ENCODE data around the gene CACNG1.

Gene CACNG1

GRCh38 chr17:67068999-67069398 lies 24.6 kb downstream of the CACNG1 start:
- ChIA-PET CTCF (interaction anchor here (0.7 kb wide), 1 partner anchor 419 kb away, joined by 3 read pairs; no protein-coding TSS in a partner anchor), POLR2A (ENCODE audit: low non-redundant PET) (no interaction called here)
- TF ChIP-seq CTCF (conservative IDR thresholded peaks at IDR 0.05; ENCODE audit: low read depth) = no peak
- no peak for DNase-seq (ENCODE audit: low spot score)
- H3K27ac ChIP-seq = no peak overlapping the region

DNA sequence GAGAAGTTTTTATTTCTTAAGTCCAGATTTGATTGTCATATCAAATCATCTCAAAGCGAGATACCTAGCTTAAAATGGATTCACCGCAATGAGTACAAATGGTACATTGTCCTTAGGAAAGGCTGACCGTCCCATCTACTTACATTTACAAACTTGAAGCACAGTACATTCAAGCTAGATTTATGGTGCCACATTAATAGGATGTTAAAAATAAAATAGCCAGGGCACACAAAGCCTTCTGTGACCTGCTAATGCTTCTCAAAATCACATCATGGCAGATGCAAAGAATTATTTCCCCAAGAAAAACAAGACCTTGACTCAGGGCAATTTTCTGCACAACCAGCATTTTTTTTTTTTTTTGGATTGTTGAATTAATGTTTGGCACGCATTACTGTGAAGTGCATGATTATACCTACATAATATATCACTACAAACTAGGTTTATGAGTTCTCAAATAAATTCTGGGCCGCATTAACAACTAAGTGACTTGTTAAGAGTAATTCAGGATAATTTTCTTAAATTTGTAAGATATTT lies 25.3 kb downstream of the CACNG1 start:
- ChIA-PET CTCF (interaction anchor here (0.6 kb wide), 1 partner anchor 15 kb away, joined by 4 read pairs; no protein-coding TSS in a partner anchor), POLR2A (ENCODE audit: low non-redundant PET) (no interaction called here)

GRCh38 chr17:67071595-67071994 lies 27.2 kb downstream of the CACNG1 start:
- ChIA-PET CTCF (interaction anchor here (0.5 to 0.6 kb wide), 2 partner anchors 13 to 43 kb away, joined by 3 to 6 read pairs; no protein-coding TSS in a partner anchor), POLR2A (ENCODE audit: low non-redundant PET) (no interaction called here)
- no peak for TF ChIP-seq CTCF (conservative IDR thresholded peaks at IDR 0.05; ENCODE audit: low read depth)
- DNase-seq (ENCODE audit: low spot score) = no peak
- no peak overlapping the region for H3K27ac ChIP-seq

More for the DNA sequence above, 25.3 kb downstream of the CACNG1 start:
- no peak for DNase-seq (ENCODE audit: low spot score)
- H3K27ac ChIP-seq = no peak overlapping the region
- TF ChIP-seq CTCF (conservative IDR thresholded peaks at IDR 0.05; ENCODE audit: low read depth) = no peak

DNA sequence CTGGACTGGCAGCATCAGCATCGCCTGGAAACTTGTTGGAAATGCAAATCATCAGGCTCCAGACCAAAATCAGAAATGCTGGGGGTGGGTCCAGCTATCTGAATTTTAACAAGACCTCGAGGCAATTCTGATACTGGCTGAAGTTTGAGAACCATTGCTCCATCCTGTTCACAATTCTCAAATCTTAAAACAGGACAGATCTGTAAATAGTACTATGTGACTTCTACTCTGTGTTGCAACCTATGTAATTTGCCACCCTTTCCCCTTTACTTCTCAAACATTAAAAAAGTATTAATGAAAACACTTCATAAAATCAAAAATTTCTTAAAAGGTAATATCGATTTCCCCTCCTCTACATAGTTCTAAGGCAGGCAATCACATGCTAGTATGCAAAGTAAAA lies 28.5 kb downstream of the CACNG1 start:
- no peak for DNase-seq (ENCODE audit: low spot score)
- no peak overlapping the region for H3K27ac ChIP-seq
- CTCF ChIA-PET = no interaction called here
- POLR2A ChIA-PET (ENCODE audit: low non-redundant PET) = no interaction called here
- no peak for TF ChIP-seq CTCF (conservative IDR thresholded peaks at IDR 0.05; ENCODE audit: low read depth)

DNA sequence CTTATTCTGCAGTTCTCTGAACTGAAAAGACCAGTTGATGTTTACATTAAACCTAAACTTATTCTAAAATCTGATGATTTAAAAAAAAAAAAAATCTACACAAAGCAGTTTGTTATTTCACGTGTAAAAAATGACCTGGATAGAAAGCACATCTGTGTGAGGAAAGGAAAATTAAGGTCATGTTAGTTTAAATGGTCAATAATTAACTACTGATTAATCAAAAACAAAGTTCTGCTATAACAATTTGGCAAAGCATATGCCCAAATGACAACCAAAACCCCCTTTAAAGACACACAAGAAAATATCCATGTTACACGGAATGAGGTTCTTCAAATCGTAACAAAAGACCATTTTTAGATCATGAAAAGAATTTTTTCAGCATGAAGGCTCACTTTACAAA lies 30.4 kb downstream of the CACNG1 start:
- POLR2A ChIA-PET (ENCODE audit: low non-redundant PET) = no interaction called here
- H3K27ac ChIP-seq = no peak overlapping the region
- no peak for DNase-seq (ENCODE audit: low spot score)
- no peak for TF ChIP-seq CTCF (conservative IDR thresholded peaks at IDR 0.05; ENCODE audit: low read depth)
- CTCF ChIA-PET = no interaction called here

DNA sequence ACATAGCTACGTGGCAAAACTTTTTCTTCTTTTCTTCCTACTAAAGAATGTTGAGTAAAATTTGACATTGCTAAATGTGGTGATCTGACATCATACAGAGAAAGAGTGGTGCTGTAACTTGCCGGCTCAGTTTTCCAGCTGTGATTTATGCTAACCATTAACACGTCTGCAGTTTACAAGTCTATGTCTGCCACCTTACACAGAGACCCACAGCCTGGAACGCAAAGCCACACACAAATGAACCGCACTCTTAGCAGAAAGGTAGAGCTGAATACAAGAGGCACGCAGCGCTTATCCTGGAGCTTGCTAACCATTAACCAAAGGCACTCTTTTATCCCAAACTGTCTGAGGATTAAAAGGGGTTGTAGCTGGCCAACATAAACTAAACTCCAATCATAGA lies 31.9 kb downstream of the CACNG1 start:
- CTCF ChIA-PET = interaction anchor here (0.5 to 0.8 kb wide), 2 partner anchors 10 to 17 kb away, joined by 3 read pairs; no protein-coding TSS in a partner anchor
- no peak overlapping the region for H3K27ac ChIP-seq
- POLR2A ChIA-PET (ENCODE audit: low non-redundant PET) = no interaction called here
- DNase-seq (ENCODE audit: low spot score) = no peak
- no peak for TF ChIP-seq CTCF (conservative IDR thresholded peaks at IDR 0.05; ENCODE audit: low read depth)

Data from RWPE1 (cell line).